A549 (cell line): Measurements from ENCODE around the gene RPS10.

Experiments used
- CEBPB ChIP-seq, 2 experiments: fragments of >200 bp in 1 of 2; sonication (Bioruptor Twin) in 1 of 2; formaldehyde crosslinking in 1 of 2; IDR thresholded peaks; 2 replicates each; pipeline ENCODE4 v1.6.1; 2012 to 2016
- CHD2 ChIP-seq: fragments of 150-350 bp; IDR thresholded peaks from 2 replicates; pipeline ENCODE4 v1.6.1; 2014; ENCODE audit warnings: low read length; ENCODE audit not compliant: partially characterized antibody
- CTCF ChIP-seq: fragments of >200 bp; sonication (Bioruptor Twin); formaldehyde crosslinking; IDR thresholded peaks from 3 replicates; pipeline ENCODE4 v1.5.1; 2016
- KDM1A ChIP-seq: fragments of 200-600 bp; sonication (generic); IDR thresholded peaks from 2 replicates; pipeline ENCODE4 v1.6.1; 2016; ENCODE audit warnings: low read depth, mild to moderate bottlenecking
- POLR2AphosphoS2 ChIP-seq: conservative IDR thresholded peaks from 2 replicates; pipeline ENCODE4 v1.6.1; 2012; ENCODE audit warnings: low read length, improper control_type of control experiment, inconsistent platforms
- RNF2 ChIP-seq: fragments of 200-600 bp; sonication (generic); IDR thresholded peaks from 2 replicates; pipeline ENCODE4 v1.6.1; 2016; ENCODE audit warnings: low read depth, mild to moderate bottlenecking, antibody characterized with exemption, moderate library complexity, borderline replicate concordance

- TF ChIP-seq CHD2 (no peak), CTCF (no peak), POLR2AphosphoS2 (no peak), RNF2 (no peak), KDM1A (no peak), CEBPB (IDR thresholded peaks at IDR 0.05) (no peak)
Observed at GRCh38 chr6:34466242-34467185, 40.6 kb upstream of the RPS10 start.
